Vagina (tissue), 2 donors: ENCODE data around the gene SUMF1.

Source experiments
- POLR2A ChIP-seq, 2 donors: fragments of 450-650 bp; IDR thresholded peaks; one replicate each; pipeline ENCODE4 v1.6.1; 2017; ENCODE audit warnings: antibody characterized with exemption in 2 of 2, mild to moderate bottlenecking in 2 of 2, moderate library complexity in 2 of 2
- POLR2AphosphoS5 ChIP-seq, 2 donors: sonication (generic); formaldehyde crosslinking; IDR thresholded peaks; one replicate each; pipeline ENCODE4 v1.9.0; 2017; ENCODE audit warnings: antibody characterized with exemption in 2 of 2, mild to moderate bottlenecking in 2 of 2, low read depth in 1 of 2; ENCODE audit not compliant: insufficient read depth in 1 of 2
- TF ChIP-seq, protein P1 (sequence below), 3 experiments: fragments of 450-650 bp in 2 of 3; fragments of 200-600 bp in 1 of 3; sonication (generic) in 1 of 3; IDR thresholded peaks; one replicate each; pipeline ENCODE4 v1.5.1; 2017 to 2019; ENCODE audit warnings: antibody characterized with exemption in 3 of 3, mild to moderate bottlenecking in 2 of 3, moderate library complexity in 2 of 3

DNA sequence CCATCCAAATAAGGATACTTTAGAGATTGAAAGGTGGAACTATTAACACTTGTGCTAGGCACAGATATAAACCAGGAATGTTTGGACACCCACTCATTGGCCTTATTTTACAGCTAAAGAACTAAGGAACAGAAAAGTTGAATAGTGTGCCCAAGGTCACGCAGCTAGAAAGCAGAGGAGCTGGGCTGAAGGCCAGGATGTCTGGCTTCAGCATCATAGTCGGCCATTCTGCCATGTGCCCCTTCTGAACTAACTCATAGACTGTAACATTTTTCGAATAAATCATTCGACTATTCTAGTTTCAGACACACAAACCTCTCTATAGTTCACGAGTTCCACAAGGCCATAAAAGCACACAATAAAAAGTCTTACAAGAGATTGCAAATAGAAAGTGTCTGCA is 71.1 kb downstream of the SUMF1 start:
- TF ChIP-seq, protein P1, sequence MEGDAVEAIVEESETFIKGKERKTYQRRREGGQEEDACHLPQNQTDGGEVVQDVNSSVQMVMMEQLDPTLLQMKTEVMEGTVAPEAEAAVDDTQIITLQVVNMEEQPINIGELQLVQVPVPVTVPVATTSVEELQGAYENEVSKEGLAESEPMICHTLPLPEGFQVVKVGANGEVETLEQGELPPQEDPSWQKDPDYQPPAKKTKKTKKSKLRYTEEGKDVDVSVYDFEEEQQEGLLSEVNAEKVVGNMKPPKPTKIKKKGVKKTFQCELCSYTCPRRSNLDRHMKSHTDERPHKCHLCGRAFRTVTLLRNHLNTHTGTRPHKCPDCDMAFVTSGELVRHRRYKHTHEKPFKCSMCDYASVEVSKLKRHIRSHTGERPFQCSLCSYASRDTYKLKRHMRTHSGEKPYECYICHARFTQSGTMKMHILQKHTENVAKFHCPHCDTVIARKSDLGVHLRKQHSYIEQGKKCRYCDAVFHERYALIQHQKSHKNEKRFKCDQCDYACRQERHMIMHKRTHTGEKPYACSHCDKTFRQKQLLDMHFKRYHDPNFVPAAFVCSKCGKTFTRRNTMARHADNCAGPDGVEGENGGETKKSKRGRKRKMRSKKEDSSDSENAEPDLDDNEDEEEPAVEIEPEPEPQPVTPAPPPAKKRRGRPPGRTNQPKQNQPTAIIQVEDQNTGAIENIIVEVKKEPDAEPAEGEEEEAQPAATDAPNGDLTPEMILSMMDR (IDR thresholded peaks at IDR 0.05) = no peak
- TF ChIP-seq POLR2A (IDR thresholded peaks at IDR 0.05) = no peak
- no peak for TF ChIP-seq POLR2AphosphoS5 (IDR thresholded peaks at IDR 0.05; ENCODE audit: insufficient read depth in 1 of 2, low read depth in 1 of 2)
